Head of caudate nucleus (tissue), 42 donors: ENCODE results near the gene COL21A1.

Experiments
- DNase-seq, 42 donors: peaks; one replicate each; pipeline versions ENCODE4 v3.0.0 to v3.0.0-alpha.2; 2020 to 2021; ENCODE audit warnings: mixed read lengths in 7 of 42
- intact Hi-C: fragments of 100-400 bp; cut with DNase I; formaldehyde crosslinking; loops from one replicate; pipeline ENCODE4 v1.15.0; 2022

The COL21A1 gene

GRCh38 chr6:56250266-56250665 lies 2.9 kb upstream of the COL21A1 start:
- intact Hi-C loops = no loop called here
- DNase-seq = no peak

DNA sequence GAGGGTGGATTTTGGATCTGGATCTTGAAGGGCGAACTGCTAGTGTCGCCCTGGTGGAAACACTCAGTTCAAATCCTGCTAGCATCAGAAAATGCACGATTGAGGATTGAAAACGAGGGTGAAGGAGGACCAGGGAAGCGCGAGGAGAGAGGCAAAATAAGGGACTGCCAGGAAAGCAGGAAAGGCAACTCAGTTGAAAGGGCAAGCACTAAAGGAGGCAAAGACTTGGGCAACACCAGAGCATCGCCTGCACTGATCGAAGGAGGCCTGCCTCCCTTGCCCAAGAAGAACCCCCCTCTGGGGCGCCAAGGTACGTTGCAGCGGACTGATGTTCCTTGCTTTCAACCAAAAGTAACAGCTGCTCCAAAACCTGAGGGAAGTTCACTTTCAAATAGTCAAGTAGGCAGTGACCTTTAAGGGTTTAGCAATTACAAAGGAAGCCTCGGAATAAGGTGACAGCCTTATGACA lies 308 bp upstream of the COL21A1 start:
- no peak for DNase-seq
- intact Hi-C loops = no loop called here

DNA sequence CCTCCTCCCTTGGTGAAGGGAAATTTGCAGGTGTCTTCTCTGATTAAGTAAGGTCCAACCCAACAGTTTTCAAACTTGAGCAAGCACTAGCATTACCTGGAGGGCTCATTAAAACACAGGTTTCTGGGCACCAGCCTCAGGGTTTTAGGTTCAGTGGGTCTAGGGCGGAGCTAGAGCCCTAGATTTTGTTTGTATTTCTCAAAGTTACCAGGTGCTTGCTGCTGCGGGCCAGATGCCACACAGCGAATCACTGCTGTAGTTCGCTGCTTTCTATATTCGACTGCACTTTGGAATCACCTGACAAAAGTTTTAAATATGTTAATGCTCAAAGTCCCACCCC lies 869 bp downstream of the COL21A1 start:
- no peak for DNase-seq
- intact Hi-C loops = no loop called here

- intact Hi-C loops = no loop called here
Observed at GRCh38 chr6:56245903-56246351, 1.5 kb downstream of the COL21A1 start.

DNA sequence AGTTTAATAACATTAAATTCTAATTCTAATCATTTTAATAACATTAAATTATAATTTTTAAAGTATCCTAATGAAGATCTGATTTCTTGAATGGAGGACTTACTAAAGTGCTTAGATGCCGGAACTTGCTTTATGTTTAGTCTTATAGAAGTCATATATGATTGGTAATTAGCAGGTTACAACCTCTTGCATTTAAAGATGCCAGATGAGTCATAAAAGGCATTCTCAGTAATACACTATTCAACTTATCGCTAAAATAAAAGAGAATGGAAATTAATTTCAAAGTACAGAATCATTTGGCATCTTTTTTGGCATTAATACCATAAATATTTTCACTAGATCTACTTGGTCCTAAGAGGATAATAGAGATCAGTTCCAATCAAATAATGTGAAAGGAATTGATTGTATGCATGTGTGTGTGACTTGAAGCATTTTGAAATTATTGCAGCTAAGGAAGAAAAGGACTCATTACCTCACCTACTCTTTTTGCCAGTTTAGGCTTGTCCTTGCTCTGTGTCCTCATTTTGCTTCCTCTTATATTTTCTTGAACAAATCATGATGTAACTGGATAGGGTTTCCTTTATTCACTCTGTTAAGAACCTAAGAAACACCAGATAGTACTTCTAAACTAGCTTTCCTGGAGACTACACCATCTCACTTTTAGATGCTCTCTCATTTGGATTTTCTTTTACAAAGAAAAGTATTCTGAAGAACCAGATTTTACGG lies 2.7 kb downstream of the COL21A1 start:
- no peak for DNase-seq
- intact Hi-C loops = no loop called here

More at GRCh38 chr6:56245903-56246351, 1.5 kb downstream of the COL21A1 start:
- DNase-seq = no peak

DNA sequence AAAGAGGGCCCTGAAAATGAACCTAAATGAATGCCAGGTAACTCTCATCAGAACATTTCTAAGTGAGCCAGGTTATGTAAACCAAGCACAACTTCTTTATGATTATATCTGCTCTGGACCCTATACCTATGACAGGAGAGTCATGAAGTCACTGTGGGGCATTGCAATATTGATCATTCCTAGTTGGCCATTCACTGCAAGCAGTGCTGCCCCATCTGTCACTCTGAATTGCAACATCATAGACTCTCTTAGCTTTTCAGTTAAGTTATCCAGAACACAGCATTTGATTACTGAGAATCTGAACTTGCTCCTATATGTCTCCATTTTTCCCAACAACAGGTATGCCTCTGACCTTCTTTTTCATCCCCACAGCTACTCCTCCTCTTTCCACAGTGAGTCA lies 3.3 kb downstream of the COL21A1 start:
- intact Hi-C loops = no loop called here
- no peak for DNase-seq

GRCh38 chr6:56243518-56244070 lies 3.8 kb downstream of the COL21A1 start:
- intact Hi-C loops = no loop called here
- no peak for DNase-seq

DNA sequence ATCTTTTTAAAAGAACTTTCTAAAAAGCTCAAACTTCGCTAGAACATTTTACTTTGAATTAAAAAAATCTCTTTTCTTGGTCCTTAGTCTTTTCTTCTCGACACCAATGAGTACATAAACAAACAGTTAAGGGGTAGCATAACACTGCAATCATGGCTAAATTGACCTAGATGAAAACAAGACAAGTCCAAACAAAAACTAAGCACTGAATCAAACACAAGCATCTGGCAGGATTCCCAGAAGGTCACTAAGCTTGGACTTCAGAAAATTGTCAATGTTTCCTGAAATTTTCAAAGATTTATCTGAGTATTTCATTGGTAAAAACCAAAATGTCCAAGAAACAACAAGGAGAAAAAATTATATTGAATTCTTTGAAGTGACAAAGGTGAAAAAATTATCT lies 5.0 kb downstream of the COL21A1 start:
- DNase-seq = no peak
- intact Hi-C loops = no loop called here

GRCh38 chr6:56241124-56241802 lies 6.1 kb downstream of the COL21A1 start:
- no peak for DNase-seq
- intact Hi-C loops = no loop called here

DNA sequence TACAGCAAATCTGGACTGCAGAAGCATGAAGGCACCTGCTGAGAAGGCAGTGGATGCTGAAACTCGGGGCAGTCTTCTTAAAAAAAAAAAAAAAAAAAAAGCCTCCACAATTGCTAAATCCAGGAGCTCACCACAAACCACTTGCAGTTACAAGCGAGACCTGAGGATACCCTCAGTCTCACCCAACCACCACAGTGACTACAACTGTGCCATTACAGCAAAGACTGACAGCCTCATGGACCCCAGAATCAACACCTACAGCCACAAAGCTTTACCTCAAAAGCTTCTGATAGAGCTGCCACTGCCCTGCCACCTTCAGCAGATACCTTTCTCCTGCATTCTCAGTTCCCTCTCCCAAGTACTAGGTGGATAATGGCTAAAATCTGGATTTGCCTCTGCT lies 9.0 kb downstream of the COL21A1 start:
- intact Hi-C loops = no loop called here
- no peak for DNase-seq

DNA sequence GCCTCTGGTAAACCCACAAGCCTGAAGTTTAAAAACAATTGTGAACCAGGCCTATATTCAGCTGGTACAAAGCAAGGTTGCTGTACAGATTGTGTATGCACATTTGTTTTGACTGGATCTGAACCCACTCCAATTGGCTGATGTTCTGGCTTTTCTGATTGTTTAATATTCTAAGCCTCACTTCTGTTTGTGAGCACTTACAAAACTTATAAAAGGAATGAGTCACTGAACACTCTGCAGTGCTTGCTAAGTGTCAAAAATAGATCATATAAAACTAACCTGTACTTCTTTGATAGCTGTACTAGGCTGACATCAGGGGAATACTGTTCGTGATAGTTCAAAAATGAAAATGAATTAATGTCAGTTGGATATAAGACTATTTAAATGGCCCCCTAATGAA lies 12.1 kb downstream of the COL21A1 start:
- DNase-seq = peak in 2 of 42 donors; percentile 4 to 12
- intact Hi-C loops = no loop called here

DNA sequence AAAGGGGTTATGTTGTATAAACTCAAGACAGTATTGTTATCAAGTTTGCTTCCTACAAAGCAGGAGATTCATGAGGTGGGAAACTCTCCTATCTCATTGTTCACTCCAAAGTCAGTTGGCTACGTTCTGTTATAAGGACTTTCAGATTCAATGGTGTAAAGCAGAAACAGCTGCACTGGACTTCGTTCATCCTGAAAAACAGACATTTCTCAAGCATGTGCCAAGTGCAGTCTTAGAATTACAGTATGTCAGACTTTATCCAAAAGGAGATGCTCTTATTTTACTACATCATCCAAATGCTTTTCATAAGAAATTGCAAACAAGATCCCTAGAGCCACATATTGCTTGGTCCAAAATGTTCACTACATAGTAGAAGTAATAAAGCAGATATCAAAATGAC lies 14.9 kb downstream of the COL21A1 start:
- no peak for DNase-seq
- intact Hi-C loops = no loop called here

DNA sequence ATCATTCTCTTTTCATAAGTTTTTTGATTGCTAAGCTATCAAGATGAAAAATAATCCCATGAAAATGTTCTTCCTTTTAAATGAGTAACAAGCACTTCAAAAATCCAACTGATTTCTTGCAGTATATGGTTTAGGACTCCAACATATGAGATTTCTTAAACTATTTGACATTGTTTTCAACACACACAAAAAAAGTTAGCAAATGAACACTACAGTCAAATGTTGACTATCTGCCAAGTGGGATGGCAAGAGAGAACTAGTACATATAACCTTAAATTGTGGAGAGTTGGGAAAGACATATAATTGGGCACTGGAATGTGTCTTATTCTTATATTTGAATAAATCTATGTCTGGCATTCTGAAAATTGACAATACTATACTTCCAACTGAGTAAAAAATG lies 15.6 kb downstream of the COL21A1 start:
- no peak for DNase-seq
- intact Hi-C loops = no loop called here

DNA sequence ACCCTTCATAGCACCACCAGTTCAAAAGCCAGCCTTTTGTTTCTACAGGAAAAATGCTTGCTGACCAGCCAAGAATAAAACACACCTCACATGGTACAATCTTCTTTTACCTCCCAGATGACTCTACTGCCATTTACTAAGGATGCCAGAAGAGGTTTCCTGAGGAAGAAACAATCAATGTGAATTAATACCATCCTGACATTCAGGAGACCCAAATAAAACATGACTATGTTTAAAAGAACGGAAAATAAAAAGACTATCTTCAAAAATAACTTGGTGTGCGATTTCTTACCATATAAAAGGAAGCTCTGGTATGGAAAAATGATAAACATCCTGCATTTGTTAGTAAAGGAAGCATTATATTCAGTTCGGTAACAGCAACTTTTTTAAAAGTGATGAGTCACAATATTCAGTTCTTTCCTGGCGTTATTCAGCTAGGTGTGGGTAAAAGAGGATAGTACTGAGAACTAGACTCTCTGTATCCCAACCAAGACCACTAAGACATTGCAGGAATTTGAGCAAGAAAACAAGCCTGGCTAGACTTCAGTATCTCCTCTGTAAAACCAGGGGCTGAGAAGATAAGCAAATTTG lies 16.3 kb downstream of the COL21A1 start:
- intact Hi-C loops = no loop called here
- no peak for DNase-seq

DNA sequence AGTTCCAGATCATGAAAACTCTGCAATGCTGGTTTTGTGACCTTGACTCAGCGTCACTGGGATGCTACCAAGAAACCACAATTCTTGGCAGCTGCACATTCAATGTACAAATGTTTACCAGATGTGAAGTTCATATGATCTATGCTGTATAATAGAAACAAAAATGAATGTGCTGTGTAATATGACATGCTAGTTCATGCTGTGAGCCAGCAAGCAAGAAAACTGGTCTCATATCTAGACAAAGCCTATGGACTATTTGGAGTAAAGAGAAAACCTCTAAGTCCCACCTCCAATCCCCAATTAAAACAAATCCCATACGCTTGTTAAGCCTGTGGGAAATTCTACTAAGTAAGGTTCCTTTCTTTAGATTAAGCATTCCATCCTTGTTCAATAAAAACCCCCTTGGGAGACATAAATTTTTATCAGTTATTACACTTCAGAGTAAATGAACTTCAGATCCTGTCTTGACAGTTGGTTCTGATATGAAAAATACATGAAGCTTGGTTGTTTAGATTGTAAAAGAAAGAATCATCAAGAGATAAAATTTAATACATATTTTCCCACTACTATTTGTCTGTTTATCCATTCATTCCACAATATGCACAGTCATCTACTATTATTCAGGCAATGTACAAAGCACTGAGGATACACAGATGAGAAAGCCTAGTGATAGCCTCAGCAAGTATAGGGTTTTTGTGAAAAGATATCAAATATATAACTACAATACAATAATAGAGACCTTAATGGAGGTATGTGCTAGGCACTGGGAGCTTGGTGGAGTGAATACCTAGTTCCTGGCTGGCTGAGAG lies 20.1 kb downstream of the COL21A1 start:
- intact Hi-C loops = no loop called here
- no peak for DNase-seq

DNA sequence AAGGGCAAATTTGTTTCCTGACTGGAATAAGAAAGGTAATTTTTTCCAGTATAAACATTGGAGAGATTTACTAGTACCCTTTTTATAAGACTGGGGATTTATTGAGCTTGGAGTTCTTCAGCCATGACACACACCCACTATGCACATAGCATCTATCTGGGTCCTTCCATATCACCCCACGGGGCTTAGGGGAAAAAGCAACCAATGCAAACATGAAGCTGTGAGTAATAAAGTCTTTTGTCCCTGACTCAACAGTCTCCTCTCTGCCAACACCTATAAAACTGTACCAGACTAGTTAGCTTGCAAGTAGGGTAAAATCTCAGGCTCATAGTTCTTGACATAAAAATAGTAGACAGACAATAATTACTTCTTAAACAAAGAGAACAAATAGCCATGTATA lies 23.4 kb downstream of the COL21A1 start:
- DNase-seq = no peak
- intact Hi-C loops = no loop called here

DNA sequence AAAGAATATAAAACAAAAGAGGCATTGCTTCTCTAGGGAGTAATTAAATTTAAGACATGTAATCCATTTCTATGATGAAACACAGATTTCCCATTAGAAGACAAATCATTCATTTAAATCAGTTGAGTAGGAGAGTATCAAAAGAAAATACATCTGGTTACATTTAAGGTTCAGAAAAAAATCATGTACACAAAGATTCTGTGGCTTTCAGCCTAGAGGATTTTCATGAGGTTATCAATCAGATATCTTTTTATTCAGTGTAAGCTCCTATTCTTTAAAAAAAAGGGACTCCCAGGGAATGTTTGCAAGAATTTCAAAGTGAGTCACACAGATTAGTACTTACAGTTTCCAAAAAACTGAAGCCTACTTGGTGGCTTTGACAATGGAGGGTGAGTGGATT lies 24.9 kb downstream of the COL21A1 start:
- intact Hi-C loops = no loop called here

GRCh38 chr6:56220078-56220477 lies 27.3 kb downstream of the COL21A1 start:
- intact Hi-C loops = no loop called here

More for the DNA sequence above, 24.9 kb downstream of the COL21A1 start:
- DNase-seq = no peak

GRCh38 chr6:56214703-56215101 lies 32.7 kb downstream of the COL21A1 start:
- intact Hi-C loops = no loop called here

More at GRCh38 chr6:56220078-56220477, 27.3 kb downstream of the COL21A1 start:
- DNase-seq = no peak

More at GRCh38 chr6:56214703-56215101, 32.7 kb downstream of the COL21A1 start:
- no peak for DNase-seq
